Endothelial cell of umbilical vein (primary cell): ENCODE results near the gene SUSD2. TPM values are rescaled to one million over a fixed set of nuclear protein-coding genes. Genes with fewer than 3 reads are reported as not detected.

Experiments
- BruUV-seq: library from RNA; stranded (reverse); fragments of 400-500 nt; replicated peaks from 2 replicates; lab custom pipeline; 2021; lab: Mats Ljungman, UMichigan
- CTCF ChIA-PET: fragments of 300-600, 350-600 bp; sonication (Branson Sonifier 250); formaldehyde crosslinking; loops from one replicate; lab custom pipeline; 2021; ENCODE audit warnings: antibody characterized with exemption, inconsistent platforms; lab: Charles Lee
- POLR2A ChIA-PET: fragments of 300-600, 350-600 bp; sonication (Branson Sonifier 250); formaldehyde crosslinking; loops from one replicate; lab custom pipeline; 2021; ENCODE audit warnings: antibody characterized with exemption, inconsistent platforms; lab: Charles Lee
- DNase-seq: peaks from one replicate; pipeline ENCODE4 v3.0.0-alpha.2; 2011; ENCODE audit warnings: low read depth, low spot score
- FAIRE-seq: peaks from 2 replicates; lab custom pipeline; 2011; peaks lifted over from hg19 to GRCh38; lab: Jason Lieb, UNC
- H2AFZ ChIP-seq: 2 replicates; pipeline ENCODE4 v1.6.0; 2012; ENCODE audit warnings: low read depth, low read length, control low read depth, inconsistent platforms
- H3K27ac ChIP-seq: 2 replicates; pipeline ENCODE4 v1.5.1; 2011; ENCODE audit warnings: low read depth, mild to moderate bottlenecking, control low read depth, low read length, moderate library complexity; ENCODE audit not compliant: insufficient read depth
- H3K27me3 ChIP-seq, 2 experiments: 2 replicates each; pipeline versions ENCODE4 v1.6.0 to v1.6.1; 2011; ENCODE audit warnings: low read length in 2 of 2, mixed read lengths in 1 of 2; ENCODE audit not compliant: control insufficient read depth in 2 of 2, insufficient read depth in 2 of 2
- H3K36me3 ChIP-seq, 2 experiments: 2 replicates in 1 of 2; 3 replicates in 1 of 2; pipeline ENCODE4 v1.5.1; 2011; ENCODE audit warnings: low read length in 2 of 2, mild to moderate bottlenecking in 1 of 2, moderate library complexity in 1 of 2; ENCODE audit not compliant: control insufficient read depth in 2 of 2, insufficient read depth in 2 of 2; ENCODE audit errors: extremely low read depth in 1 of 2
- H3K4me1 ChIP-seq: 3 replicates; pipeline ENCODE4 v1.5.1; 2011; ENCODE audit warnings: mild to moderate bottlenecking, low read length; ENCODE audit not compliant: control insufficient read depth, insufficient read depth; ENCODE audit errors: extremely low read depth
- H3K4me2 ChIP-seq: 2 replicates; pipeline ENCODE4 v1.6.1; 2011; ENCODE audit warnings: low read length, control low read depth, mixed read lengths; ENCODE audit not compliant: insufficient read depth
- H3K4me3 ChIP-seq, 3 experiments: fragments of 200-600 bp in 1 of 3; sonication (generic), shearing (Covaris generic) in 1 of 3; replicated peaks in 1 of 3; 2 replicates each; pipeline ENCODE4 v1.5.1; 2011 to 2016; ENCODE audit warnings: control low read depth in 3 of 3, low read length in 3 of 3, mild to moderate bottlenecking in 2 of 3, inconsistent platforms in 1 of 3, low read depth in 1 of 3, moderate library complexity in 1 of 3; ENCODE audit not compliant: insufficient read depth in 1 of 3
- H3K79me2 ChIP-seq: 2 replicates; pipeline ENCODE4 v1.6.0; 2012; ENCODE audit warnings: low read length, inconsistent platforms; ENCODE audit not compliant: control insufficient read depth, insufficient read depth
- H3K9ac ChIP-seq: replicated peaks from 2 replicates; pipeline ENCODE3; 2011; ENCODE audit warnings: low read length, control low read depth; ENCODE audit not compliant: insufficient read depth; ENCODE audit errors: extremely low read depth
- H3K9me1 ChIP-seq: replicated peaks from 3 replicates; pipeline ENCODE4 v1.6.0; 2011; ENCODE audit warnings: mild to moderate bottlenecking, low read length; ENCODE audit not compliant: control insufficient read depth, insufficient read depth; ENCODE audit errors: extremely low read depth
- H3K9me3 ChIP-seq: replicated peaks from 2 replicates; pipeline ENCODE4 v1.5.1; 2012; ENCODE audit warnings: low read length, inconsistent platforms; ENCODE audit not compliant: control insufficient read depth, insufficient read depth
- H4K20me1 ChIP-seq: replicated peaks from 2 replicates; pipeline ENCODE3; 2011; ENCODE audit warnings: mild to moderate bottlenecking, low read length; ENCODE audit not compliant: control insufficient read depth, insufficient read depth; ENCODE audit errors: extremely low read depth
- CTCF ChIP-seq, 2 donors: IDR thresholded peaks; 1 replicate in 1 of 2; 2 replicates in 1 of 2; pipeline ENCODE4 v1.5.1; 2011; ENCODE audit warnings: low read length in 2 of 2, mild to moderate bottlenecking in 2 of 2, moderate library complexity in 2 of 2, control low read depth in 1 of 2, inconsistent platforms in 1 of 2, low read depth in 1 of 2; ENCODE audit not compliant: insufficient read depth in 1 of 2; ENCODE audit errors: extremely low read depth in 1 of 2
- EZH2 ChIP-seq: IDR thresholded peaks from 2 replicates; pipeline ENCODE4 v1.6.1; 2012; ENCODE audit warnings: borderline replicate concordance, low read depth, mild to moderate bottlenecking, moderate library complexity, low read length, inconsistent platforms; ENCODE audit not compliant: severe bottlenecking
- FOS ChIP-seq: IDR thresholded peaks from 2 replicates; pipeline ENCODE4 v1.6.1; 2011; ENCODE audit warnings: mild to moderate bottlenecking, low read length, moderate library complexity, borderline replicate concordance; ENCODE audit not compliant: insufficient read depth
- GATA2 ChIP-seq: IDR thresholded peaks from 2 replicates; pipeline ENCODE4 v1.7.0; 2011; ENCODE audit warnings: low read depth, mild to moderate bottlenecking, moderate library complexity, mixed read lengths, low read length; ENCODE audit not compliant: insufficient read length, insufficient read depth
- JUN ChIP-seq: IDR thresholded peaks from 2 replicates; pipeline ENCODE4 v1.6.1; 2011; ENCODE audit warnings: borderline replicate concordance, low read depth; ENCODE audit not compliant: insufficient read length, insufficient read depth
- MYC ChIP-seq: IDR thresholded peaks from one replicate; pipeline ENCODE4 v1.6.1; 2011; ENCODE audit warnings: mild to moderate bottlenecking, low read depth, low read length
- POLR2A ChIP-seq: IDR thresholded peaks from 2 replicates; pipeline ENCODE4 v1.6.1; 2012; ENCODE audit warnings: low read depth, mild to moderate bottlenecking, control low read depth, low read length
- POLR2AphosphoS5 ChIP-seq: IDR thresholded peaks from 2 replicates; pipeline ENCODE4 v1.6.1; 2012; ENCODE audit warnings: low read depth, mild to moderate bottlenecking, control low read depth, low read length, moderate library complexity; ENCODE audit not compliant: insufficient read depth
- dilution Hi-C: fragments of 300-500 bp; cut with MboI; formaldehyde crosslinking; loops from one replicate; pipeline ENCODE4 v1.15.0; 2019; ENCODE audit warnings: low sequenced_read_pairs; ENCODE audit not compliant: extremely low pct_ligation_motif_present
- intact Hi-C: fragments of 100-400 bp; cut with micrococcal nuclease; formaldehyde crosslinking; loops from one replicate; pipeline ENCODE4 v1.10.0; 2022
- polyA plus RNA-seq, 4 experiments: library from polyadenylated mRNA; depleted of rRNA in 3 of 4; stranded (reverse) in 3 of 4; unstranded in 1 of 4; fragments of >200 nt; gene quantifications; 2 replicates each; pipeline versions ENCODE4 v1.2.1 to v1.2.3, GENCODE V29; 2011 to 2012; ENCODE audit warnings: missing spikeins in 1 of 4
- total RNA-seq: library from RNA; stranded (reverse); gene quantifications from 2 replicates; pipeline ENCODE4 v1.2.3, GENCODE V29; 2021
- TF ChIP-seq, protein P1 (sequence below): IDR thresholded peaks from 2 replicates; pipeline ENCODE4 v1.6.1; 2011; ENCODE audit not compliant: insufficient read depth, insufficient read length

Gene SUSD2
- total and polyA plus RNA-seq, 2 donors (not counting 3 experiments of a cell fraction or from before 2014, with no cell fraction given) = 0.26 to 0.27 TPM

- no peaks in the 10 kb centered on the region for H3K9me3 ChIP-seq
- H3K36me3 ChIP-seq = peaks cover 0 to under 1% of the 10 kb centered on the region in 2 experiments
- POLR2A ChIA-PET = no interaction called here
- TF ChIP-seq FOS = no peak
- TF ChIP-seq POLR2AphosphoS5 = no peak
- TF ChIP-seq CTCF (IDR thresholded peaks at IDR 0.05; ENCODE audit: extremely low read depth in 1 of 2, insufficient read depth in 1 of 2, low read depth in 1 of 2, low read length in 2 of 2) = no peak
- TF ChIP-seq, protein P1, sequence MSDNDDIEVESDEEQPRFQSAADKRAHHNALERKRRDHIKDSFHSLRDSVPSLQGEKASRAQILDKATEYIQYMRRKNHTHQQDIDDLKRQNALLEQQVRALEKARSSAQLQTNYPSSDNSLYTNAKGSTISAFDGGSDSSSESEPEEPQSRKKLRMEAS = no peak
- TF ChIP-seq MYC = no peak
- no peak for TF ChIP-seq JUN
- no peak for TF ChIP-seq GATA2
- no peak for TF ChIP-seq EZH2
- no peak for TF ChIP-seq POLR2A
- H3K4me3 ChIP-seq = no peak overlapping the region
- DNase-seq = no peak
- no peak for FAIRE-seq
- no peak overlapping the region for H3K4me2 ChIP-seq
- CTCF ChIA-PET = no interaction called here
- H3K9ac ChIP-seq = no peak overlapping the region
- BruUV-seq = no TSS peak
- dilution Hi-C loops (no loop called here), intact Hi-C loops (loop anchor here (5.0 kb wide), 1 partner anchor 147 kb away; the partner anchor contains the start of gene CABIN1)
- H3K79me2 ChIP-seq = peaks cover 4% of the 10 kb centered on the region
- no peaks in the 10 kb centered on the region for H3K9me1 ChIP-seq
- H4K20me1 ChIP-seq = no peaks in the 10 kb centered on the region
- H3K27me3 ChIP-seq = no peaks in the 10 kb centered on the region
- no peak overlapping the region for H3K27ac ChIP-seq
- H2AFZ ChIP-seq = no peak overlapping the region
- peaks cover 13% of the 10 kb centered on the region for H3K4me1 ChIP-seq
Observed at GRCh38 chr22:24159650-24160049, 21.6 kb upstream of the SUSD2 start.
